BJ (cell line): Measurements from ENCODE around the gene DEPDC5. TPM values are rescaled to one million over a fixed set of nuclear protein-coding genes. Genes with fewer than 3 reads are reported as not detected.

Experiments used
- CTCF ChIA-PET: fragments of 350-600 bp; formaldehyde crosslinking; extraction: SDS; loops from one replicate; lab custom pipeline; 2021; ENCODE audit warnings: antibody characterized with exemption, inconsistent platforms; lab: Yijun Ruan, JAX
- POLR2A ChIA-PET: fragments of 300-600 bp; sonication (Branson Sonifier 250); formaldehyde crosslinking; extraction: SDS; loops from one replicate; lab custom pipeline; 2021; ENCODE audit warnings: antibody characterized with exemption; lab: Charles Lee
- DNase-seq: peaks from one replicate; pipeline ENCODE4 v3.0.0-alpha.2; 2011; ENCODE audit warnings: low read depth
- H3K27me3 ChIP-seq: 2 replicates; pipeline ENCODE4 v1.6.0; 2011; ENCODE audit warnings: low read length; ENCODE audit not compliant: control insufficient read depth, insufficient read depth
- H3K36me3 ChIP-seq: 2 replicates; pipeline ENCODE4 v1.5.1; 2011; ENCODE audit warnings: low read length; ENCODE audit not compliant: control insufficient read depth, insufficient read depth
- H3K4me3 ChIP-seq: 2 replicates; pipeline ENCODE4 v1.5.1; 2011; ENCODE audit warnings: low read depth, mild to moderate bottlenecking, control low read depth, low read length
- polyA plus RNA-seq: library from polyadenylated mRNA; depleted of rRNA; stranded (reverse); fragments of >200 nt; gene quantifications from 2 replicates; pipeline ENCODE4 v1.2.3, GENCODE V29; 2011
- TF ChIP-seq, protein P1 (sequence below): IDR thresholded peaks from 2 replicates; pipeline ENCODE4 v1.5.1; 2011; ENCODE audit warnings: low read depth, mild to moderate bottlenecking, control low read depth, inconsistent platforms, low read length, moderate library complexity; ENCODE audit not compliant: insufficient read depth

Gene DEPDC5
- polyA plus RNA-seq, 1 experiment: 6.8 TPM

DNA sequence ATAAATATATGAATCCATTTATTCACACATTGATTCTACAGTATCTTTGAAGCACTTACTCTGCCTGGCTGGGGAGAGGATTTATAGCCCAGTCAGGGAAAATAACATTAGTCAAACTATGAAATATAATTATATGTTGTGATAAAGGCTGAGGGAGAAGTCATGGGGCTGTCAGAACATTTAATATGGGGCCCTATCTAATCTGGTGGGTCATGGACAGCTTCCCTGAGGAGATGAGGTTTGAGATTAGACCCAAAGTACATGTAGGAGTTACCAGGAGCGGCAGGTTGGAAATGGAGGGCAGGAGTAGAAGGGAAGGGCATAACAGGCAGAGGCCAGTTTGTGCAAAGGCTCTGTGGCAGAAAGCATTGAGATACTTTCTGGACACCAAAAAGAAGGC, 86.2 kb downstream of the DEPDC5 start:
- TF ChIP-seq, protein P1, sequence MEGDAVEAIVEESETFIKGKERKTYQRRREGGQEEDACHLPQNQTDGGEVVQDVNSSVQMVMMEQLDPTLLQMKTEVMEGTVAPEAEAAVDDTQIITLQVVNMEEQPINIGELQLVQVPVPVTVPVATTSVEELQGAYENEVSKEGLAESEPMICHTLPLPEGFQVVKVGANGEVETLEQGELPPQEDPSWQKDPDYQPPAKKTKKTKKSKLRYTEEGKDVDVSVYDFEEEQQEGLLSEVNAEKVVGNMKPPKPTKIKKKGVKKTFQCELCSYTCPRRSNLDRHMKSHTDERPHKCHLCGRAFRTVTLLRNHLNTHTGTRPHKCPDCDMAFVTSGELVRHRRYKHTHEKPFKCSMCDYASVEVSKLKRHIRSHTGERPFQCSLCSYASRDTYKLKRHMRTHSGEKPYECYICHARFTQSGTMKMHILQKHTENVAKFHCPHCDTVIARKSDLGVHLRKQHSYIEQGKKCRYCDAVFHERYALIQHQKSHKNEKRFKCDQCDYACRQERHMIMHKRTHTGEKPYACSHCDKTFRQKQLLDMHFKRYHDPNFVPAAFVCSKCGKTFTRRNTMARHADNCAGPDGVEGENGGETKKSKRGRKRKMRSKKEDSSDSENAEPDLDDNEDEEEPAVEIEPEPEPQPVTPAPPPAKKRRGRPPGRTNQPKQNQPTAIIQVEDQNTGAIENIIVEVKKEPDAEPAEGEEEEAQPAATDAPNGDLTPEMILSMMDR: no peak
- H3K36me3 ChIP-seq: peaks cover 6% of the 10 kb centered on the region
- DNase-seq: no peak
- no peak overlapping the region for H3K4me3 ChIP-seq
- ChIA-PET POLR2A (no interaction called here), CTCF (no interaction called here)
- H3K27me3 ChIP-seq: no peaks in the 10 kb centered on the region

DNA sequence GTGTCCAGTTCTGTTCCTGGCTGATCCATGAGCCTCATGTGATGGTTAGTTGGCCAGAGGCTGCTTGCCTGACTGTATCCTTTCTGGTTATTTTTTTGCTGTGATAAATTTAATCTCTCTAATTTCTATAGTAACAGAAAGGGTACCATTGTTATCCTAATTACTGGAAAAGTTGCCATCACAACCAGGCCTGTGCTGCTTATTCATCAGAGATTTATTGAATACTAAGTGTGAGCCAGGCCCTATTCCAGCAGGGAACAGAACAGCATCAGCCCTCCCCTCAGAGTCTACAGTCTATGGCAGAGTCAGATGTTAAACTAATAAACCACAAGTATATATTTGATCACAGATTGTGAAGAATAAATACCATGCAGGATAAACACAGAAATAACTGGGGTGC, 86.8 kb downstream of the DEPDC5 start:
- no peaks in the 10 kb centered on the region for H3K27me3 ChIP-seq
- CTCF ChIA-PET: no interaction called here
- peaks cover 10% of the 10 kb centered on the region for H3K36me3 ChIP-seq
- DNase-seq: no peak
- no peak overlapping the region for H3K4me3 ChIP-seq
- POLR2A ChIA-PET: no interaction called here
- TF ChIP-seq, protein P1: no peak

DNA sequence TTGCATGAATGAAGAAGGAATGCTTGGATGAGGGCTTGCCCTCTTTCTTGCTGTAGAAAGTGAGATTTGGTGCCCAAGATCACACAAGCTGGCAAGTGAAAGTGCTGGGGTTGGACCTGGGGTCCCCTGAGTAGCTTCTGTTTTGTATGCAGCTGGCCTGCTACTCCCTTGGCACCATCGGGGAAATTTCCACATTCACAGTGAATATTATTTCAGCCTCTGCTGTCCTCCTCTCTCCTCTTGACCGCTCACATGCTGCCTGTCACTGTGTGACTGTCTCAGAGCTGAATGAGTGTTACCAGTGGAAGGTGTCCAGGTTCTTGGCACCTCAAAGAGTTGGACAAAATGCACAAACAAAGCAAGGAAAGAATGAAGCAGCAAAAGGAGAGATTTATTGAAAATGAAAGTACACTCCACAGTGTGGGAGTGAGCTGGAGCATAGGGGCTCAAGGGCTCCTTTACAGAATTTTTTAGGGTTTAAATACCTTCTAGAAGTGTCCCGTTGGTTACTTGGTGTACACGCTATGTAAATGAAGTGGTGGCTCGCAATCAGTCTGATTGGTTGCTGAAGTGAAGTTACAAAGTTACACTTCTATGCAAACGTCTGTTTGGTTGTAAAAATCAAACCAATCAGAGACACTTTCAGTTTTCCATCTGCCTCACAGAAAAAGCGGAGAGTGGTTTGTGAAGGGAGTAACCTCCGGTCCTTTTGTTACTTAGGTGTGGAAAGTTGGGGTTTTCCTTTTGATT, 87.4 kb downstream of the DEPDC5 start:
- no peak overlapping the region for H3K4me3 ChIP-seq
- H3K27me3 ChIP-seq: no peaks in the 10 kb centered on the region
- TF ChIP-seq, protein P1: no peak
- POLR2A ChIA-PET: no interaction called here
- CTCF ChIA-PET: interaction anchor here (0.5 kb wide), 1 partner anchor 283 kb away, joined by 3 read pairs; no protein-coding TSS in a partner anchor
- DNase-seq: no peak
- peaks cover 11% of the 10 kb centered on the region for H3K36me3 ChIP-seq

DNA sequence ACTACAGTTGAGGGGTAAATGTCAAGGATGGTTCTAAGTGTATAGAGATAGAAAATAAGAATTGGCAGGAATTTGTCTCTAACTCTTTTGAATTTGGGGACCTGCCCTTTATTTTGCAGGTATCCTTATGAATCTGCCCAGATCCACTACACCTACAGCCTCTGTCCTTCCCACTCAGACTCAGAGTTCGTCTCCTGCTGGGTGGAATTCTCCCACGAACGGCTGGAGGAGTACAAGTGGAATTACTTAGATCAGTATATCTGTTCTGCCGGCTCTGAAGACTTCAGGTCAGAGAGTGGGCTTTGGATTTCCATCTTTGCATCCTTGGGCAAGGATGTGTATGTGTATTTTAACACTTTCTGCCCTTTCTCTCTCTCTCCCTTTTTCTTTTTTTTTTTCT, 89.7 kb downstream of the DEPDC5 start:
- H3K4me3 ChIP-seq: no peak overlapping the region
- ChIA-PET CTCF (no interaction called here), POLR2A (no interaction called here)
- TF ChIP-seq, protein P1: no peak
- DNase-seq: no peak
- H3K27me3 ChIP-seq: no peaks in the 10 kb centered on the region
- peaks cover 14% of the 10 kb centered on the region for H3K36me3 ChIP-seq

DNA sequence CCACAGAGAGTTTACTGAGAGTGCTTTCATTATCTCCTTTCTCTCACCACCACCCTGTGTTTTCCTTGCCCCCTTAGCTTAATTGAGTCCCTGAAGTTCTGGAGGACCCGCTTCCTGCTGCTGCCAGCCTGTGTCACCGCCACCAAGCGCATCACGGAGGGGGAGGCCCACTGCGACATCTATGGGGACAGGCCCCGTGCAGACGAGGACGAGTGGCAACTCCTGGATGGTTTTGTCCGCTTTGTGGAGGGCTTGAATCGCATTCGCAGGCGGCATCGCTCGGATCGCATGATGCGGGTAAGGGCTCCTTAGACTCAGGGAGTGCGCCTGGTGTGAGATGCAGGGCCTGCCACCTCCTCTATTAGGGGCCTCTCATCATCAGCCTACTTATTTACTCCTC, 91.1 kb downstream of the DEPDC5 start:
- Histone ChIP-seq H3K36me3 (peaks cover 12% of the 10 kb centered on the region), H3K27me3 (no peaks in the 10 kb centered on the region), H3K4me3 (no peak overlapping the region)
- CTCF ChIA-PET: no interaction called here
- TF ChIP-seq, protein P1: no peak
- POLR2A ChIA-PET: no interaction called here
- DNase-seq: no peak
